Measurements from ENCODE around the gene ASB3.
"Not testable (repeated sequence)": the region's sequence is repeated elsewhere in the genome, so short reads cannot be mapped to it uniquely, and the experiment has no call there.

Gene ASB3

DNA sequence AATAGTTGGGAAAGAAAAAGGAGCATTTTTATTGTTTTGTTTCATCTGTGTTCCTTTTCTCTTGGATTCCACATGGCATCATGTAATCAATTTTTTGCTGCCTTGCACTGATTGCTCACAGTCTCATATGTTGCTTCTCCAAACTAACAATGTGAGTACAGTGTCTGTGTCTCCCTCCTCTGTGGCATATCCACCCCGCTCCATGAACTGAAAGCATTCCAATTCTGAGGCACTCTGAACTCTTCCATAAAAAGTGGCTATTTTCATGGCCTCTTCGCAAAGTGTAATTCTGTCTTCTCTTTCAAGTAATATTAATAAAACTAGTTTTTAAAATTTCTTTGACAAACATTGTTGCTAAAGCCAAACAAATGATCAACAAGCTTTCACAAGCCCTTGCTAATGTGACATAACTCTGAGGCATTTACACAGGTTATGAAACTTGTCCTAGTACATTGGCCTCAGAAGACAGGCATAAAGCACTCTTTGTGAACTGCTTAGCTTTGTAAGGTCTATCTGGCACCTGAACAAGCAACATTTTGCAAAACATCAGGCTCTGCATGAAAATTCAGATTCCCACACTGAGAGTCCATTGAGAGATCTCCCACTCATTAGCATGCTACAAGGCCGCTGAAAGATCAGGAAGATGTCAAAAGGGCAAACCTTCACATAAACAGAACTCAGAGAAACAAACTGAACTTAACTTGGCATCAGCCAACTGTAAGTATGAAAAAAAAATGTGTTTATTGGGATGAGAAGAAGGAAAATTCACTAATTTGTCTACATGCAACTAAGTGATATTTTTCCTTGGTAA, 40.0 kb upstream of the ASB3 start:
- Histone ChIP-seq H3K36me3 (replicated peaks) (no peaks in the 10 kb centered on the region), H3K27ac (no peak overlapping the region), H3K27me3 (replicated peaks) (no peaks in the 10 kb centered on the region), H3K4me3 (ENCODE audit: low read depth, low read length) (no peak overlapping the region)
- no peak for DNase-seq
- no peak for TF ChIP-seq CTCF (IDR thresholded peaks at IDR 0.05; ENCODE audit: low read depth, low read length, missing control alignments)
- in situ Hi-C loops (cut with HindIII; ENCODE audit: low pct_ligation_motif_present, low sequenced_read_pairs): no loop called here

- in situ Hi-C loops (cut with HindIII; ENCODE audit: low pct_ligation_motif_present, low sequenced_read_pairs): no loop called here
- no peak overlapping the region for H3K4me3 ChIP-seq (ENCODE audit: low read depth, low read length)
- H3K27ac ChIP-seq: no peak overlapping the region
- H3K27me3 ChIP-seq (replicated peaks): no peaks in the 10 kb centered on the region
- TF ChIP-seq CTCF (IDR thresholded peaks at IDR 0.05; ENCODE audit: low read depth, low read length, missing control alignments): no peak
- no peaks in the 10 kb centered on the region for H3K36me3 ChIP-seq (replicated peaks)
- no peak for DNase-seq
Observed at GRCh38 chr2:53826030-53826410, 39.3 kb upstream of the ASB3 start.

- H3K27me3 ChIP-seq (replicated peaks); H3K36me3 ChIP-seq (replicated peaks); H3K27ac ChIP-seq; DNase-seq; in situ Hi-C loops (cut with HindIII; ENCODE audit: low pct_ligation_motif_present, low sequenced_read_pairs); H3K4me3 ChIP-seq (ENCODE audit: low read depth, low read length): not testable (repeated sequence)
- peak; percentile 16 for TF ChIP-seq CTCF (IDR thresholded peaks at IDR 0.05; ENCODE audit: low read depth, low read length, missing control alignments)
Observed at GRCh38 chr2:53823639-53824038, 36.9 kb upstream of the ASB3 start.

GRCh38 chr2:53821810-53822209, 35.1 kb upstream of the ASB3 start:
- no peak for TF ChIP-seq CTCF (IDR thresholded peaks at IDR 0.05; ENCODE audit: low read depth, low read length, missing control alignments)
- H3K27ac ChIP-seq: no peak overlapping the region
- in situ Hi-C loops (cut with HindIII; ENCODE audit: low pct_ligation_motif_present, low sequenced_read_pairs): no loop called here
- no peaks in the 10 kb centered on the region for H3K27me3 ChIP-seq (replicated peaks)
- no peak overlapping the region for H3K4me3 ChIP-seq (ENCODE audit: low read depth, low read length)
- peaks cover 16% of the 10 kb centered on the region for H3K36me3 ChIP-seq (replicated peaks)
- no peak for DNase-seq

GRCh38 chr2:53820711-53821110, 34.0 kb upstream of the ASB3 start:
- no peak overlapping the region for H3K27ac ChIP-seq
- no peaks in the 10 kb centered on the region for H3K27me3 ChIP-seq (replicated peaks)
- DNase-seq: no peak
- H3K36me3 ChIP-seq (replicated peaks): peaks cover 16% of the 10 kb centered on the region
- in situ Hi-C loops (cut with HindIII; ENCODE audit: low pct_ligation_motif_present, low sequenced_read_pairs): no loop called here
- no peak for TF ChIP-seq CTCF (IDR thresholded peaks at IDR 0.05; ENCODE audit: low read depth, low read length, missing control alignments)
- no peak overlapping the region for H3K4me3 ChIP-seq (ENCODE audit: low read depth, low read length)

DNA sequence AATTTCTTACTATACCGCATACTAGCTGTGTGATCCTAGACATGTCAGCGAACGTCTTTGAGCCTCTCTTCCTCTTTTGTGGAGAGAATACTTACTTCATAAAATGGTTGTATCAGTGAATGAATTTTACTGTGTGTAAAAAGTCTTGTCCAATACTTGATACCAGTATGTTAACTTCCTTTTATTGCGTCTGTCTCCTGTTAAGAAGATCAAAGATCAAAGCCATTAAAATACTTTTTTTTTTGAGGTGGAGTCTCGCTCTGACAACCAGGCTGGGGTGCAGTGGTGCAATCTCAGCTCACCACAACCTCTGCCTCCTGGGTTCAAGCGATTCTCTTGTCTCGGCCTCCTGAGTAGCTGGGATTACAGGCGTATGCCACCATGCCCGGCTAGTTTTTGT, 33.3 kb upstream of the ASB3 start:
- Histone ChIP-seq H3K36me3 (replicated peaks) (peaks cover 20% of the 10 kb centered on the region), H3K27ac (no peak overlapping the region), H3K27me3 (replicated peaks) (no peaks in the 10 kb centered on the region), H3K4me3 (ENCODE audit: low read depth, low read length) (no peak overlapping the region)
- in situ Hi-C loops (cut with HindIII; ENCODE audit: low pct_ligation_motif_present, low sequenced_read_pairs): no loop called here
- TF ChIP-seq CTCF (IDR thresholded peaks at IDR 0.05; ENCODE audit: low read depth, low read length, missing control alignments): no peak
- DNase-seq: no peak

Data from brain microvascular endothelial cell (primary cell).